C4-2B (cell line): ENCODE results near the gene ANGPTL8.

Experiments
- H3K27ac ChIP-seq: fragments of 450-650 bp; 2 replicates; pipeline ENCODE4 v1.5.1; 2017
- ZFX ChIP-seq: fragments of 450-650 bp; IDR thresholded peaks from 2 replicates; pipeline ENCODE4 v1.6.1; 2017
- TF ChIP-seq, protein P1 (sequence below): fragments of 450-650 bp; conservative IDR thresholded peaks from 2 replicates; pipeline ENCODE4 v1.5.1; 2017; ENCODE audit warnings: mild to moderate bottlenecking

Gene ANGPTL8

DNA sequence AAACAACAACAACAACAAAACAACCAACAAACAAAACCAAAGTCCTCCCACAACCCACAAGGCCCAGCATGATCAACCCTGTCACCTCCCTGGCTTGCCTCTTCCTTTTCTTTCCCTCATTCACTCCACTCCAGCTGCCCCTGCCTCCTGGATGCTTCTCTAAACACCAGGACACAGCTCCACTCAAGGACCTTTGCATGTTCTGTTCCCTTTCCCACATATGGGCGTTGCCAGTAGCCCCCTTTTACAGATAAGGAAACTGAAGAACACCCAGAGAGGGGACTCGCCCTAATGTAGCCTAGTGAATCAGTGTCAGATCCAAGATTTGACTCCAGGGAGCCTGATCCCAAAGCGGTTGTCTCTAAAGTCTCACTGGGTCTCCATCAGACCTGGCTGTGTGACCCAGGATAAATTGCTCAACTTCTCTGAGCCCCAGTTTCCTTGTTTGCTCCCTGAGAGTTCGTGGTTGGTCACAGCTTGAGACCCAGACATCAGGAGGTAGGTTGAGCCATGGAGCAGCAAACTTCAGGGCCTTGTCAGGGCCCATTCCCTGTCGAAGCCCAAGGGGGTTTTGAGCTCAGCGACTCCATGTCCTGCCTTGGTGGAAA lies 25.9 kb downstream of the ANGPTL8 start:
- H3K27ac ChIP-seq: no peak overlapping the region

DNA sequence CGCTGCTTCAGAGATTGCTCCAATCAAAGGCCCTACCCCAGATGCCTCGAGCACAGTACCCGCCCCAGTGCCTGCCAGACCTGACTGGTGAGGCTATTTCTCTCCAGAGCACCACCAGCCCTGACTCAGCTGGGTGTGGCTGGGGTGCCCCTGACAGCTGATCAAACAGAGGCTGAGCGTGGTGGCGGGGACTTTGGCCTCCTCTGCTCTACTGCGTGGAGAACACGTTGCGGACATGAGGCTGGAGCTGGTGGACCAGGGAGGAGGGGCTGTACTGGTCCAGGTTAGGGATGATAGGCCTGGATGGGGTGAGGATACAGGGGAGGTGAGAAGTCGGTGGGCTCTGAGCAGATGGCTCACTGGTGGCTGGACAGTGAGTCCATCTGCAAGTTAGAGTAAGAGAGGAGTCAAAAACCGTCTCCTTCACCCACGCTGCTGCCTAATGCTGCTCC lies 26.4 kb downstream of the ANGPTL8 start:
- no peak overlapping the region for H3K27ac ChIP-seq
- TF ChIP-seq ZFX: no peak
- TF ChIP-seq, protein P1, sequence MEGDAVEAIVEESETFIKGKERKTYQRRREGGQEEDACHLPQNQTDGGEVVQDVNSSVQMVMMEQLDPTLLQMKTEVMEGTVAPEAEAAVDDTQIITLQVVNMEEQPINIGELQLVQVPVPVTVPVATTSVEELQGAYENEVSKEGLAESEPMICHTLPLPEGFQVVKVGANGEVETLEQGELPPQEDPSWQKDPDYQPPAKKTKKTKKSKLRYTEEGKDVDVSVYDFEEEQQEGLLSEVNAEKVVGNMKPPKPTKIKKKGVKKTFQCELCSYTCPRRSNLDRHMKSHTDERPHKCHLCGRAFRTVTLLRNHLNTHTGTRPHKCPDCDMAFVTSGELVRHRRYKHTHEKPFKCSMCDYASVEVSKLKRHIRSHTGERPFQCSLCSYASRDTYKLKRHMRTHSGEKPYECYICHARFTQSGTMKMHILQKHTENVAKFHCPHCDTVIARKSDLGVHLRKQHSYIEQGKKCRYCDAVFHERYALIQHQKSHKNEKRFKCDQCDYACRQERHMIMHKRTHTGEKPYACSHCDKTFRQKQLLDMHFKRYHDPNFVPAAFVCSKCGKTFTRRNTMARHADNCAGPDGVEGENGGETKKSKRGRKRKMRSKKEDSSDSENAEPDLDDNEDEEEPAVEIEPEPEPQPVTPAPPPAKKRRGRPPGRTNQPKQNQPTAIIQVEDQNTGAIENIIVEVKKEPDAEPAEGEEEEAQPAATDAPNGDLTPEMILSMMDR: no peak

More for the DNA sequence above, 25.9 kb downstream of the ANGPTL8 start:
- TF ChIP-seq, protein P1: no peak
- TF ChIP-seq ZFX: no peak

DNA sequence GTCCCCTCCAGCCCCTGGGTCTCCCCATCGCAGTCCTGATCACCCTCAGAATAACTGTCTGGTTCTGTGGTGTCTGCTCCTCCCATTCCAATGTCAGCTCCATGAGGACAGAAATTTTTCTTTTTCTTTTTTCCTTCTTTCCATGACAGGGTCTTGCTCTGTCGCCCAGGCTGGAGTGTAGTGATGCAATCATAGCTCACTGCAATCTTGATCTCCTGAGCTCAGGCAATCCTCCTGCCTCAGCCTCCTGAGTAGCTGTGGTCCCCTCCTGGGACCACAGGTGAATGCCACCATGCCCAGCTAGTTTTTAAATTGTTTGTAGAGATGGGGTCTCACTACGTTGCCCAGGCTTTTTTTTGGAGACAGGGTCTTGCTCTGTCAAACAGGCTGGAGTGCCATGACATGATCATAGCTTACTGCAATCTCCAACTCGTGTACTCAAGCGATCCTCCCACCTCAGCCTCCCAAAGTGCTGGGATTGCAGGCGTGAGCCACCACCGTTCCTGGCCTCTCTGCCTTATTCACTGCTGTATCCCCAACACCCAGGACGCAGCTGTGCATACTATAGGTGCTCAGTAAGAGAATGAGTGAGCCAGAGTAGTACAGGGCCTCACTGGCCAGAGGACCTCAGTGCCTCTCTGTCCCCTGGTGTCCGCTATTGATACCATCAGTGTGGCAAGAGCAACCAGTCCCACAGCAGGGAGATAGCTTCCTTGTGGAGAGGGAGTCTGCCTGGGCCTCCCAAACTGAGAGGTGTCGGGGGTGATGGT lies 28.1 kb downstream of the ANGPTL8 start:
- no peak for TF ChIP-seq ZFX
- TF ChIP-seq, protein P1: no peak

DNA sequence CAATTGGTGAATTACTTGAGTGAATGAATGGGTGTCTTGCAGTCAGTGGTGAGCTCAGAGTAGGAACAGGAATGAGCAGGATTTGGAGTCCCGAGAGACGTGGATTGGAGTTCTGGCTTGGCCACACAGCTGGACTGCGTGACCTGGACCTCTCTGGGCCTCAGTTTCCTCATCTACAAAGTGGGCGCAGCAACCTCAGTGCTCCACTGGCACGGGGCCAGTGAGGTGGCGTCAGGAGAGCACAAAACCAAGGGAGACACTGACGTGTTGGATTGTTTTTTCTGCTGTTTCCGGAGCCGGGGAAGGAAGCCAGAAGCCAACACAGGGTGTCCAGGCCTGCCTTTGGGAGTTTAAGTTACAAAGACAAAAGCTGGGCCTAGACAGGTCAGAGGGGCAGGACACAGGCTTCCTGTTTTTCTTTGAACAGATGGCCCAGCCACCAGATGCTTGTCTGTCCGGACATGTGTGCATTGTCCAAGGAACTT lies 29.4 kb downstream of the ANGPTL8 start:
- H3K27ac ChIP-seq: no peak overlapping the region
- TF ChIP-seq, protein P1: no peak
- TF ChIP-seq ZFX: no peak

More for the DNA sequence above, 28.1 kb downstream of the ANGPTL8 start:
- no peak overlapping the region for H3K27ac ChIP-seq

DNA sequence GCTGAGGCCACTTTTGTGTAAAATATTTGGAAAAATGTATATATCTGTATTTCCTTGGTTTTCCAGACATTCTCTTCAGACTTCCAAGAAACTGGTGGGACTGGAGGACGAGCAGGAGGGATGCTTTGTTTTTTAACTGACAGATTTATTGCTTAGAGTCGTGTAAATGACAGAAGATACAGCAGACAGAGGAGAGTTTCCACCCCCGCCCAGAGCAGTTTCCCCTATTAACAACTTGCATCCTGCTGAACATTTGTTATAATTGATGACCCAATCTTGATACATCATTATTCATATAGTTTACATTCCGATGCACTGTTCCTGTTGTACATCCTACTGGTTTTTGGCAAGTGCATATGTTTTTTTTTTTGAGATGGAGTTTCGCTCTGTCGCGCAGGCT lies 30.0 kb downstream of the ANGPTL8 start:
- H3K27ac ChIP-seq: no peak overlapping the region
- TF ChIP-seq, protein P1: no peak
- TF ChIP-seq ZFX: no peak

DNA sequence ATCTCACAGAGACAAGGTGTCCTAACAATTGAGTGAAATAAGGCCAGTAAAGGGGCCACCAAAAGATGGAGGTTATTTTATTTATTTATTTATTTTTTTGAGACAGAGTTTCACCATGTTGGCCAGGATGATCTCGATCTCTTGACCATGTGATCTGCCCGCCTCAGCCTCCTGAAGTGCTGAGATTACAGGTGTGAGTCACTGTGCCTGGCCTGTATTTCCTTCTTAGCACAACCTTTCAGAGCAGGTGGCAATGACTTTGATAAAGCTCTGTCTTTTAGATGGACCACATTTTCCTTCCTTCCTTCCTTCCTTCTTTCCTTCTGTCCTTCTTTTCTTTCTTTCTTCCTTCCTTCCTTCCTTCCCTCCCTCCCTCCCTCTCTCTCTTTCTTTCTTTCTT lies 33.9 kb downstream of the ANGPTL8 start:
- H3K27ac ChIP-seq: no peak overlapping the region
- TF ChIP-seq, protein P1: no peak
- no peak for TF ChIP-seq ZFX

DNA sequence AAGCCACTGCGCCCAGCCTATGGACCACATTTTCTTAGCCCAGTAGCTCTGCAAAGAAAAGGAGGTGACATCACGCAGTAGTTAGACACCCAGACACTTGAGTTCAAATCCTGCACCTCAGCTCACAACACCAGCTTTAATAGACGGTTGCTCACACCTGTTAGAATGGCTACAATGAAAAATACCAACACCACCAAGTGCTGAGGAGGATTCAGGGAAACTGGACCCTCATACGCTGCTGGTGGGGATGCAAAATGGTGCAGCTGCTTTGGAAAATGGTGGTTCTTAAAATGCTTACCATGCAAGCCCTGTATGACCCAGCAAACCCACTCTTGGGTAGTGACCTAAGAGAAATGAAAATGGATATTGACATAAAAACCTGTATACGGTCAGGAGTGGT lies 34.6 kb downstream of the ANGPTL8 start:
- no peak for TF ChIP-seq ZFX
- TF ChIP-seq, protein P1: no peak
- H3K27ac ChIP-seq: no peak overlapping the region
